LNCaP clone FGC (cell line): Measurements from ENCODE around the gene CD74.
"Not testable (repeated sequence)": the region's sequence is repeated elsewhere in the genome, so short reads cannot be mapped to it uniquely, and the experiment has no call there.

Experiments
- DNase-seq: peaks from one replicate; pipeline ENCODE4 v3.0.0-alpha.2; 2011; ENCODE audit warnings: low read depth
- H3K4me3 ChIP-seq: 2 replicates; pipeline ENCODE4 v1.5.1; 2011; ENCODE audit warnings: mild to moderate bottlenecking, low read depth, low read length, control low read depth
- TF ChIP-seq, protein P1 (sequence below): IDR thresholded peaks from 2 replicates; pipeline ENCODE4 v1.5.1; 2012; ENCODE audit warnings: mild to moderate bottlenecking; ENCODE audit not compliant: control insufficient read depth, insufficient read depth; ENCODE audit errors: extremely low read depth

CD74 gene

DNA sequence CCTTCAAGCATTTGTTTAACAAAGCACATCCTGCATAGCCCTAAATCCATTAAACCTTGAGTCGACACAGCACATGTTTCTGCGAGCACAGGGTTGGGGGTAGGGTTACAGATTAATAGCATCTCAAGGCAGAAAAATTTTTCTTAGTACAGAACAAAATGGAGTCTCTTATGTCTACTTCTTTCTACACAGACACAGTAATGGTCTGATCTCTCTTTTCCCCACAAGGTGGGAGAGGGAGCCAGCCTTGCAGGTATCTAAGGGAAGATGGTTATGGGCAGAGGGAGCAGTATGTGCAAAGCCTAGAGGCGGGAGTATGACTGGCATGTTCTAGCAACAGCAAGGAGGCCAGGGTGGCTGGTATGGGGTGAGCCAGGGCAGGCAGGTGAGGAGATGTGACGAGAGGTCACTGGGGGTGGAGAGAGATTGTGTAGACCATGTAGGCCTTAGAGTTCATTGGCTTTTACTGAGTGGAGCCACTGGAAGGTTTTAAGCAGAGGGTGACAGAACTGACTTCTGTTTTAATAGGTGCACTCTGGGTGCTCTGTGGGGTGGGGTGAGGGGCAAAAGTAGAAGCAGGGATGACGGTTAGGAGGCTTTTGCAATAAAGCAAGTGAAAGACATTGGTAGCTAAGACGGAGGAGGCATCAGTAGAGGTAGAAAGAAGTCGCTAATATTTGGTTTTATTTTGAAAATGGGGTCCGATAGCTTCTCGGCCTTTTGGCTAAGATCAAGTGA is 42.0 kb upstream of the CD74 start:
- H3K4me3 ChIP-seq = no peak overlapping the region
- TF ChIP-seq, protein P1, sequence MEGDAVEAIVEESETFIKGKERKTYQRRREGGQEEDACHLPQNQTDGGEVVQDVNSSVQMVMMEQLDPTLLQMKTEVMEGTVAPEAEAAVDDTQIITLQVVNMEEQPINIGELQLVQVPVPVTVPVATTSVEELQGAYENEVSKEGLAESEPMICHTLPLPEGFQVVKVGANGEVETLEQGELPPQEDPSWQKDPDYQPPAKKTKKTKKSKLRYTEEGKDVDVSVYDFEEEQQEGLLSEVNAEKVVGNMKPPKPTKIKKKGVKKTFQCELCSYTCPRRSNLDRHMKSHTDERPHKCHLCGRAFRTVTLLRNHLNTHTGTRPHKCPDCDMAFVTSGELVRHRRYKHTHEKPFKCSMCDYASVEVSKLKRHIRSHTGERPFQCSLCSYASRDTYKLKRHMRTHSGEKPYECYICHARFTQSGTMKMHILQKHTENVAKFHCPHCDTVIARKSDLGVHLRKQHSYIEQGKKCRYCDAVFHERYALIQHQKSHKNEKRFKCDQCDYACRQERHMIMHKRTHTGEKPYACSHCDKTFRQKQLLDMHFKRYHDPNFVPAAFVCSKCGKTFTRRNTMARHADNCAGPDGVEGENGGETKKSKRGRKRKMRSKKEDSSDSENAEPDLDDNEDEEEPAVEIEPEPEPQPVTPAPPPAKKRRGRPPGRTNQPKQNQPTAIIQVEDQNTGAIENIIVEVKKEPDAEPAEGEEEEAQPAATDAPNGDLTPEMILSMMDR = no peak
- DNase-seq = no peak

DNA sequence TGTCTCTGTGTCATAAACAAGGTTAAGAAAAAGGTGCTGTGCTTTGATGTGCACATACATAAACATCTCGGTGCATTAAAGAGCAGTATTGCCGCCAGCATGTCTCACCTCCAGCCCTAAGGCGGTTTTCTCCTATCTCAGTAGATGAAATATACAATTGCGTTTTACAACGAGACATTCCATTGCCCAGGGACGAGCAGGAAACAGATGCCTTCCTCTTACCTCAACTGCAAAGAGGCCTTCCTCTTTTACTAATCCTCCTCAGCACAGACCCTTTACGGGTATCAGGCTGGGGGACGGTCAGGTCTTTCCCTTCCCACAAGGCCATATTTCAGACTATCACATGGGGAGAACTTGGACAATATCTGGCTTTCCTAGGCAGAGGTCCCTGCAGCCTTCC is 41.3 kb upstream of the CD74 start:
- not testable (repeated sequence) for H3K4me3 ChIP-seq, DNase-seq

DNA sequence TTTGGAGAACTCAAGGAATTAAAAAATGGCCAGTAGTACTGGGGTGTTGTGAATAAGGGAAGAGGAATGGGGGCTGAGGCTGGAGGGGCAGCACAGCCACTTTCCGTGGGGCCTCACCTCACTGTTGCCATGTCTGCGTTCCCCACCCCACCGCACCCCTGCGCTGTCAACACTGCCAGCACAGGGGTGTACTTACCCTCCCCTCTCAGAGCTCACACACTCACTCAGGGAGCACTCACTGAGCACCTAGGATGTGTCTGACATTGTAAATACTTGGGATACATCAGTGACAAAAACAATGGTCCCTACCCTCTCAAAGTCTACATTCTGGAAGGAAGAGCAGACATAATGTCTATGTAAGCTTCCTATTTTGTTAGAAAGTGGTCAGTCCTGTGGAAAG is 40.2 kb upstream of the CD74 start:
- TF ChIP-seq, protein P1 = no peak

DNA sequence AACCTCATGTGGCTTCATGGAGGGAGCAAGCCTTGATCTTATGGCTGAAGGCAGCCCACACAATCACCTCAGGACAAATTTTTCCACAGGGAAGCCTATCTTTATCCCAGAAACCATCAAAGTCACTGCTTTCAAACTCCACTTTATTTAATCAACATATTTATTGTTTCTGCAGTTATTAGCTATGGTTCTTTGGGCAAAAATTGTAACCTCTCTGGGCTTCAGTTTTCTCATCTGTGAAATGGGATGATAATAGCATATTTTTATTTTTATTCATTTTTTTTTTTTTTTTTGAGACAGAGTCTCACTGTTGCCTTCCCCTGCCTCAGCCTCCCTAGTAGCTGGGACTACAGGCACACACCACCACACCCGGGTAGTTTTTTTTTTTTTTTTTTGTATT is 38.9 kb upstream of the CD74 start:
- DNase-seq = no peak
- no peak overlapping the region for H3K4me3 ChIP-seq
- TF ChIP-seq, protein P1 = no peak

More for the DNA sequence above, 40.2 kb upstream of the CD74 start:
- no peak for DNase-seq
- no peak overlapping the region for H3K4me3 ChIP-seq

DNA sequence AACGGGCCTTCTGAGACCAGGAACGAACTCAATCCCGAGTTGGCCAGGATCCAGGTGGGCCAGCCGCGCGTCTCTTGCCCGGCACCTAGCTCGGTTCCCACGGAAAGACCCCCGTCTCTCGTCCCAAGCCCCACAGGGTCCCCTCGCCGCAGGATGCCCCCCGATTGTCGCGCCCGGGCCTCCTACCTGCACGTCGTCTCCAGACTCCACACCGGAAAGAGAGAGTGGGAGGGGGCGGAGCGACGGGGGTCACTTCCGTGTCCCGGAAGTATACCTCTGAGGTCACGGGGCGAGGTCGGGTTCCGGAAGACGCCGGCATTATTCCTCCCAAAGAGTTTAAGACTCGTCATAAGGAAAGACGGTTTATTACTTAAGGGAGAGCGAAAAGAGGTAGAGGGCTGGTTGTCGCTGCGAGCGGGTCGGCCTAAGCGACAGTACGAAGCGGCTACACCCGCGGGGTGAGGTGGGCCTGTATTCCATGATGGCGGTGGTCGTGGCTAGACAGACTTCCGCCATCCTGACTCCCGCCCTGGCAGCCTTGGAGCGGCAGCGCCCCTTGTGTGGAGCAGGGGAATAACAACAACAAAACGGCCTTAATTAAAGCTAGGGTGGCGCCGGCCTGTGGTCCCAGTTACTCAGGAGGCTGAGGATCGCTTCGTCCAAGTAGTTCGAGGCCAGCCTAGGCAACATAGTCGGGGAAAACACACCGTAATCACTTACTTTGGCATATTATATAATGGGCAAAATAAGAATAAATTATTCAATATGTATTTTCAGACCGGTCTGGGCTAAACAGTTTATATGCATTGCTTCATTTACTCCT is 37.0 kb upstream of the CD74 start, which contains the start of gene RPS14:
RPS14 (minus strand) TSS at position 223 of the 823 bp plus-strand sequence. CDS start 2,006 bp downstream, outside the sequence.
- peak; percentile 89 for DNase-seq
- H3K4me3 ChIP-seq = peak within 1 kb of the TSS; percentile 69
- TF ChIP-seq, protein P1 = peak; percentile 98

DNA sequence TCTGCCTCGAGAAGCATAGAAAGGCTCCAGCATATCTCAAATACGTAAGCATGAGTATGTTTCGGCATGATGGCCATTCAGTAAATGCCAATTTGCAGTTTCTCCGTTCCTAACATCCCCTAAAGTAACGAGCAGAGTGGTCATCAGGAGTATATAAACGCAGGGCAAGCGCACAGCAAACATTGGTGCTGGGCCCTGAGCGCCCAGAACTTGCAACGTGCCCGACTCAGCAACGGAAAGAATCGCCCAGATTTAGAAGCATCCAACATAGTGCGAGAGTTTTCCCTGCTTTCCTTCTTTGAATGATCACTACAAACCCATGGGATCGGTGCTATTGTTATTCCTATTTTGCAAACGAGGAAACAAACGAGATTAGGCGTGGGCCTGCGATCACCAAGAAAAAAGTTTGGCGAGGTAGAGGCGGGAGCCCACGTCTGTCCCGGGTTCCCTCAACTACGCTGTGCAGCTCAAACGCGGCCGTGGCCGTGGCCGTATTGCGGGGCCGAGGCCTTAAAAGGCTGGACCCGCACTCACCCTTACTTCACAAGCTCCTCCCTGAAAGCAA is 36.3 kb upstream of the CD74 start:
- TF ChIP-seq, protein P1 = no peak
- peak; percentile 46 for DNase-seq
- peak overlapping the region; percentile 69 for H3K4me3 ChIP-seq

DNA sequence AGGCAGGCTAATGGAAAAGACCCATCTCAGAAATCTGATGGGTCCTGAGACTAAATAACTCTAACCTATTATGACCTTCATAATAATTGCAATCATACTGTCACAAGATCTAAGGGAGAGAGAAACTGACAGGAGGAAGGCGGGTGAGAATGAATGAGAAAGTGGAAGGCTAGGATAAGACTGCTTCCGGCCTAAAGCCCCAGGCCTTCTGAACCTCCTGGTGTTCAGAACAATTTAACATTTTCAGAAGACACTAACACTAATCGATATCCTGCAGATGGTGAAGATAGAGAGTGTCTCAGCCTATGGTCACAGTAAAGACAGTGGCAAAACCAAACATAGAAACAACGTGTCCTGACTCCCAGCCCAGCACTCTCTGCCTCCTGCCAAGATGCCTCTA is 35.6 kb upstream of the CD74 start:
- TF ChIP-seq, protein P1 = no peak
- DNase-seq = no peak
- H3K4me3 ChIP-seq = peak overlapping the region; percentile 69
